ENCODE data around the gene PRKACG. TPM values are rescaled to one million over a fixed set of nuclear protein-coding genes. Genes with fewer than 3 reads are reported as not detected.
"Not testable (repeated sequence)": the region's sequence is repeated elsewhere in the genome, so short reads cannot be mapped to it uniquely, and the experiment has no call there.

PRKACG gene
- polyA plus RNA-seq, 3 donors: not detected

DNA sequence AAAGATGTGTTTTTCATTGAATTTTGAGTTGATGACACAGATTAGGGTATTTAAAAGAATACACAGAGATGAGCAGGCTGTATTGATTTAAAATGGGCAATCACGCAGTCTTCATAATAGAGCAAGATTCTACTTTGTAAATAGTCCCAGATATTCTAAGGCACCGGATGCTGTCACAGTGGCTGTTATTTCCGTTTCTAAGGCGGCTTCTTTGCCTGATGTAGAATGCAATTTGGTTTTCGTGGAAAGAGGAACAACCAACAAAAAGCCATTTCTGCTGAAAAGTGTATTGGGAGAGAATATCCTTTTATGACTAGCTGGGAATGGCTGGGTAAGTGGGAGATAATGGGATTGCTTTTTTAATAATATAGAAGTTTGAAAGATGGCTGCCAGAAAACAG, 17.5 kb downstream of the PRKACG start:
- WGBS, 3 donors: 60 to 88% (median 65%) methylated on average over 5 of the region's 5 CpGs
- no peak overlapping the region for H3K27ac ChIP-seq (ENCODE audit: low read depth, low read length)

GRCh38 chr9:68995776-68996175, 18.1 kb downstream of the PRKACG start:
- 49 to 77% (median 50%) methylated on average over 3 of the region's 3 CpGs for WGBS, 3 donors
- no peak overlapping the region for H3K27ac ChIP-seq (ENCODE audit: low read depth, low read length)

DNA sequence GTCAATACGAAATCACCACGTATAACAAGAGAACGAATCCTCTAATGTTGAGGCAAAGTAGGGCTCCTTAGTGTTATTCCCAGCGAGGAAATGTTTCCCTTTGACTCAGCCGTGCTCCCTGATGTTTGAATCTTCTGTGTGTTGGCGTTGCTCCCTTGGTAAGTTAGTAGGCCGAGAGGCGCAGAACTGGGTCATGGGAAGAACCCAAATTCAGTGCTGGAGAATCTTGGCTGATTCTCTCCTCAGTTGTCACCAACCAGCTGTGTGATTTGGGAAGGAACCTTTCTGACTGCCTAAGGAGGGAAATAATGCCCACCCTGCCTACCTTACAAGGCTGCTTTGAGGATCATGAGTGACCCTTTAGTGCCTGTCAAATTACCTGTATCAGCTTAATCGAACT, 22.5 kb downstream of the PRKACG start:
- H3K27ac ChIP-seq (ENCODE audit: low read depth, low read length): no peak overlapping the region
- 75 to 91% (median 84%) methylated on average over 9 of the region's 9 CpGs for WGBS, 3 donors

- 95 to 96% (median 96%) methylated on average over 7 of the region's 7 CpGs for WGBS, 3 donors
- not testable (repeated sequence) for H3K27ac ChIP-seq (ENCODE audit: low read depth, low read length)
Measured at GRCh38 chr9:68986949-68987348, 27.0 kb downstream of the PRKACG start.

GRCh38 chr9:68983522-68984424, 30.1 kb downstream of the PRKACG start:
- no peak overlapping the region for H3K27ac ChIP-seq (ENCODE audit: low read depth, low read length)
- 75 to 81% (median 79%) methylated on average over 3 of the region's 3 CpGs for WGBS, 3 donors

- no peak overlapping the region for H3K27ac ChIP-seq (ENCODE audit: low read depth, low read length)
Measured at GRCh38 chr9:68983008-68983411, 30.9 kb downstream of the PRKACG start.

GRCh38 chr9:68981789-68982188, 32.1 kb downstream of the PRKACG start:
- H3K27ac ChIP-seq (ENCODE audit: low read depth, low read length): no peak overlapping the region
- WGBS, 3 donors: 29 to 30% (median 29%) methylated on average over 6 of the region's 6 CpGs

- WGBS, 3 donors: 49 to 79% (median 72%) methylated on average over 3 of the region's 3 CpGs
- H3K27ac ChIP-seq (ENCODE audit: low read depth, low read length): no peak overlapping the region
Measured at GRCh38 chr9:68980341-68980914, 33.5 kb downstream of the PRKACG start.

GRCh38 chr9:68979538-68980314, 34.2 kb downstream of the PRKACG start:
- 55 to 66% (median 64%) methylated on average over 9 of the region's 9 CpGs for WGBS, 3 donors
- H3K27ac ChIP-seq (ENCODE audit: low read depth, low read length): no peak overlapping the region

- 91 to 93% (median 92%) methylated on average over 3 of the region's 3 CpGs for WGBS, 3 donors
- H3K27ac ChIP-seq (ENCODE audit: low read depth, low read length): no peak overlapping the region
Measured at GRCh38 chr9:68978501-68978900, 35.4 kb downstream of the PRKACG start.

DNA sequence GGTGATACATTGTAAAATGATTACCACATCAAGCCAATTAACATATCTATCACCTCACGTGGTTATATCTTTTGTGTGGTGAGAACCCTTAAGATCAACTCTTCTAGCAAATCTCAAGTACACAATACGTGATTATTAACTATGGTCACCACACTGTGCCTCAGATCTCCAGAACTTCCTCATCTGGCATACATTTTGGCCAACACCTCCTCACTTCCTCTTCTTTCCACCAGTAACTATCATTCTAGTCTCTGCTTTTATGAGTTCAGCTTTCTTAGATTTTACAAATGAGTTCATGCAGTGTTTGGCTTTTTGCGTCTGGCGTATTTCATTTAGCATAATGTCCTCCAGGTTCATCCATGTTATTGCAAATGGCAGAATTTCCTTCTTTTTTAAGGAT, 35.8 kb downstream of the PRKACG start:
- WGBS, 3 donors: 67 to 84% (median 76%) methylated on average over 4 of the region's 4 CpGs
- H3K27ac ChIP-seq (ENCODE audit: low read depth, low read length): no peak overlapping the region

DNA sequence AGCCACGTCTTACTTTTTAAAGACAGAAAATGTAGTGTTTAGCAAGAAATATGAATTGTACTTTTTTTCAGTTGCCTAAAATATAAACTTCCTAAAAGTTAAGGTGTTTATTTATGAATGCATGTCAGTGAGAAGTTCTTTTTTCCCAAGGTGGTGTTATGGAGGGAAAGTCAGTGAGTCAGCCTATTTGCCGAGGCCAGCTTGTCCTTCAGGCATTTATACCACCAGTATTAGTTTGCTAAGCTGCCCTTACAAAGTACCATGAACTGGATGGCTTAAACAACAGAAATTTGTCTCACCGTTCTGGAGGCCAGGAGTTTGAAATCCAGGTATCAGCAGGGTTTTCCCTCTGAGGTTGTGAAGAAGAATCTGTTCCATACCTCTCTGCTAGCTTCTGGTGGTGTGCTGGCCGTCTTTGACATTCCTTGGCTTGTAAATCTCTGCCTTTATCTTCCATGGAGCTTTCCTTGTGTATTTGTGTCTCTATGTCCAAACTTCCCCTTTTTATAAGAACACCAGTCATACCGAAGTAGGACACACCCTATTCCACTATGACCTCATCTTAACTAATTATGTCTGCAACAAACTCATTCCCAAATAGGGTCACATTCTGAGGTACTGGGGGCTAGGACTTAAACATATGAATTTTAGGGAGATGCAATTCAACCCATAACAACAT, 38.4 kb downstream of the PRKACG start:
- 55 to 70% (median 59%) methylated on average over 5 of the region's 5 CpGs for WGBS, 3 donors
- no peak overlapping the region for H3K27ac ChIP-seq (ENCODE audit: low read depth, low read length)

DNA sequence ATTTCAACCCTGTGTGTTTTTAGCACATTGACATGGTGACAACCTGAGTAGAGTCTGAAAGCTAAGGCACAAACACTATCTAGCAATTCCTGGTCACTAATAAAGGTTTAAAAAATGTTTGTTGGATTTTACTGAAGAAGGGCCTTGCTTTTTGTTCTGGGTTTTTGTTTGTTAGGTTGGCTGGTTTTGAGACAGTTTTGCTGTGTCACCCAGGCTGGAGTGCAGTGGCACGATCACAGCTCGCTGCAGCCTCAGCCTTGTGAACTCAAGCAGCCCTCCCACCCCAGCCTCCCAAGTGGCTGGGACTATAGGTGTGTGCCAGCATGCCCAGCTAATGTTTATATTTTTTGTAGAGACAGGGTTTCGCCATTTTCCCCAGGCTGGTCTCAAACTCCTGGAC, 39.0 kb downstream of the PRKACG start:
- H3K27ac ChIP-seq (ENCODE audit: low read depth, low read length): no peak overlapping the region
- 76 to 95% (median 84%) methylated on average over 3 of the region's 3 CpGs for WGBS, 3 donors

- no peak overlapping the region for H3K27ac ChIP-seq (ENCODE audit: low read depth, low read length)
- WGBS, 3 donors: 73 to 79% (median 73%) methylated on average over 5 of the region's 5 CpGs
Measured at GRCh38 chr9:68974431-68974830, 39.5 kb downstream of the PRKACG start.

- H3K27ac ChIP-seq (ENCODE audit: low read depth, low read length): no peak overlapping the region
- WGBS, 3 donors: 90 to 93% (median 93%) methylated on average over 3 of the region's 3 CpGs
Measured at GRCh38 chr9:68973619-68974018, 40.3 kb downstream of the PRKACG start.

DNA sequence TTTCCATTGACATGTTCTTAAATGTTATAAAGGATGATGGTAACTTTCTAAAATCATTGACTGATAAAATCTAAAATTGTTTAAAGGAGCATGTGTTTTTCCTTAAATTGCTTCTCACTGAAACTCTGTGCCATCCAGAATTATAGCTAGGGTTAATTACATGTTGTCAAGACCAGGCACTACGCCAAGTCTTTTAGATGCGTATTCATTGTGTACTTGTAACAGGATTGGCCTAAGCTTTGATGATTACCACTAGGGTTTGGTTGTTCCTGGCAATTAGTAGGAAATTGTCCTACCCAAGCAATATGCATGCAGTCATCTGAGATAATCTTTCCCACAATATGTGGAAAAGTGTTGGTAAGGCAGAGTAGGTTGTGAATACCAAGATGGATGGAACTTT, 43.8 kb downstream of the PRKACG start:
- 62 to 74% (median 71%) methylated on average over 2 of the region's 2 CpGs for WGBS, 3 donors
- no peak overlapping the region for H3K27ac ChIP-seq (ENCODE audit: low read depth, low read length)

DNA sequence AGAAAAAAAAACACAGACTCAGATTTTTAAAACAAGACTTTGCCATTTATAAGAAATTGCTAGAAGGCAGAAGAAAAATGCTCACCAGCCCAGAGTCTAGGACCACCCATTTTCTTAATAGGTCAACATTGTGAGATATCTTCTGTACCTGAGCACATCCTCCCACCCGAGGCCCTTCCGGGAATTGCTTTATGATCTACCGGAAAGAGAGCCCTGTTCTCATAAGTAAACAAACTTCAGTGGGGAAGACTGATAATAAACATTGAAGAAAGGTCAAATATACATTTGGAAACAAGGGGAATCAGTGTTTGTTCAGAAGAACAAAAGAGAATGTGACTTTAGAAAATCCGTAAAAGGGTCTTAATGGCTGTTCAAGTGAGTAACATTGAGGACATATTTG, 44.4 kb downstream of the PRKACG start:
- WGBS, 3 donors: 51 to 75% (median 68%) methylated on average over 4 of the region's 4 CpGs
- H3K27ac ChIP-seq (ENCODE audit: low read depth, low read length): no peak overlapping the region

DNA sequence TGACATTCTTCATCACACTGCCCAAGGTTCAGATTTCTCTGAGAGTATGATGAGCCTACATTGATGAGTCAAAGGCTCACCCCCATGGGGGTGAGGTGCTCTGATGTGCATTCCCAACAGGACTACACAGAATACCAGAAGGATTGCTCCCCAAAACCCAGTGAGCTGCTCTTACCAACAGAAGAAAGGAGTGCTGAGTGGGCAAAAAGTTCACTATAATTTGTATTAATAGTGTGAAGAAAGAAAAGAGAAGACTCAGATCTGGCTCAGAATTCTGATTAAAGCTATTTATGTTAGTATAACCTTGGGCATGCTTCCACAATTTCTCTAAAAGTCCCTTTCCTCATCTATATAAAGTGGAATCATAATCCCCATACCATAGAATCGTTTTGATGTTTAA, 46.1 kb downstream of the PRKACG start:
- 63 to 89% (median 87%) methylated on average over 1 of the region's 1 CpG for WGBS, 3 donors
- no peak overlapping the region for H3K27ac ChIP-seq (ENCODE audit: low read depth, low read length)

DNA sequence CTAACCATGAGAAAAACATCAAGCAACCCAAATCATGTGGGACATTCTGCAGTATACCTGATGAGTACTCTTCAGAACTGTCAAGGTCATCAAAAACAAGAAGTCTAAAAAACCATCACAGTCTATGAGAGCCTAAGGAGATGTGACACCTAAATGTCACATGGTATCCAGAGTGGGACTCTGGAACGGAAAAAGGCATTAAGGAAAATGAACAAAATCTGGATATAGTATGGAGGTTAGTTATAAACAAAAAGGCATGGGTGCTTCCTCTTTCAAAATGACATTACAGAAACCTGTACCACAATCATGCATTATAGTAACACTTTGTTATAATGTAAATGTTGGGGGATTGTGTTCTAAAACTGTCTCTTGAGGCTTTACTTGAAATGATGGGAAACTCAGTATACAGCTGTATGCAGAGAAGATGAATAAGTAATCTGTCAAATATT, 47.4 kb downstream of the PRKACG start:
- no peak overlapping the region for H3K27ac ChIP-seq (ENCODE audit: low read depth, low read length)
- WGBS, 3 donors: 80 to 87% (median 86%) methylated on average over 1 of the region's 1 CpG
